K562 (cell line): ENCODE measurements around the gene PROP1.
"Not testable (repeated sequence)": the region's sequence is repeated elsewhere in the genome, so short reads cannot be mapped to it uniquely, and the experiment has no call there.

Experiments used
- ATF2 ChIP-seq: sonication (generic); formaldehyde crosslinking; IDR thresholded peaks from 2 replicates; pipeline ENCODE4 v1.8.1; 2022; ENCODE audit warnings: missing genetic modification reagents
- CEBPB ChIP-seq: fragments of 450-650 bp; IDR thresholded peaks from 2 replicates; pipeline ENCODE4 v1.6.1; 2016; ENCODE audit warnings: missing genetic modification characterization, missing compliant biosample characterization
- JUNB ChIP-seq: fragments of 450-650 bp; formaldehyde crosslinking; conservative IDR thresholded peaks from 2 replicates; pipeline ENCODE4 v1.4.0; 2020; ENCODE audit warnings: mild to moderate bottlenecking
- NFIC ChIP-seq: fragments of 450-650 bp; IDR thresholded peaks from 2 replicates; pipeline ENCODE4 v1.6.1; 2017; ENCODE audit warnings: mild to moderate bottlenecking, inconsistent platforms
- POLR2A ChIP-seq: fragments of 450-650 bp; conservative IDR thresholded peaks from 2 replicates; pipeline ENCODE4 v1.6.1; 2016
- SRSF1 ChIP-seq: fragments of 200-400 bp; formaldehyde crosslinking; IDR thresholded peaks from 2 replicates; pipeline ENCODE4 v1.6.1; 2017; ENCODE audit warnings: mild to moderate bottlenecking, low read depth, low read length, moderate library complexity
- YY1 ChIP-seq, 3 experiments: IDR thresholded peaks; 2 replicates each; pipeline ENCODE4 v1.6.1; 2011; ENCODE audit warnings: low read length in 2 of 3, mild to moderate bottlenecking in 2 of 3, moderate library complexity in 2 of 3, borderline replicate concordance in 1 of 3, control low read depth in 1 of 3, low read depth in 1 of 3; ENCODE audit not compliant: insufficient read depth in 3 of 3, insufficient replicate concordance in 2 of 3, control insufficient read depth in 1 of 3, insufficient read length in 1 of 3; ENCODE audit errors: extremely low read depth in 1 of 3

DNA sequence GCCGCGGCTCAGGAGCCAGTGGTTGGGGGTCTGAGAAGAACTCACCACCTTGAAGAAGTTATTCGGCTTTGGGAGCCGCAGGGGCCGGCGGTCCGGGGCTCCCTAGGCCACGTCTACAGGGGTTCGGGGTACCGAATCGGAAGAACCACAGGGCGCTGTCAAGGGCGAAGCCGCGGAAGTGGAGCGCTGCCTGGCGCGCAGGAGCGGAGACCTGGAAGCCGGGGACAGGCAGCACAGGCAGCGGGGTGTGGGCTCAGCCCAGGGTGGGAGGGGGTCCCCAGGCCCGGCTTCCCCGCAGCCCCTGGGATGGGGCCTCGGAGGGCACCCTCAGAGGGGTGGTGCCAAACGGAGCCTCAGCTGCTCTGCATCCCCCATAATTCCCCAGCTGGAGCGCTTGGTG is 11.2 kb upstream of the PROP1 start:
- not testable (repeated sequence) for TF ChIP-seq YY1 (IDR thresholded peaks at IDR 0.05; ENCODE audit: borderline replicate concordance in 1 of 3, control insufficient read depth in 1 of 3, extremely low read depth in 1 of 3, insufficient read depth in 3 of 3, insufficient read length in 1 of 3, insufficient replicate concordance in 2 of 3, low read depth in 1 of 3, low read length in 2 of 3); ATF2 (CRISPR knock-in tag); CEBPB (tag); NFIC; POLR2A; SRSF1; JUNB (CRISPR knock-in tag)
